Activated CD8-positive, alpha-beta memory T cell treated with anti-CD3 and anti-CD28 coated beads for 24 hours (primary cell): ENCODE measurements around the gene CCDC194.

ENCODE experiments used
- DNase-seq: peaks from one replicate; pipeline ENCODE4 v3.0.0-alpha.2; 2020

CCDC194 gene, protein sequence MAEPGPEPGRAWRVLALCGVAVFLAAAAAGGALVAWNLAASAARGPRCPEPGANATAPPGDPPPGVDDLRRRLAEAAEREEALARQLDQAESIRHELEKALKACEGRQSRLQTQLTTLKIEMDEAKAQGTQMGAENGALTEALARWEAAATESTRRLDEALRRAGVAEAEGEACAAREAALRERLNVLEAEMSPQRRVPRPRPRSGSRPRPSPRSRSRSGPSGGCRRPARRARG

GRCh38 chr19:17393914-17394313 lies at the start of gene CCDC194:
Gene CCDC194, minus strand, starts transcription at chr19:17394196. Its CDS starts 38 bp downstream, at chr19:17394158.
- no peak for DNase-seq

- peak; percentile 71 for DNase-seq
These were observed 47.4 kb upstream of the CCDC194 start for GRCh38 chr19:17441241-17442021.

DNA sequence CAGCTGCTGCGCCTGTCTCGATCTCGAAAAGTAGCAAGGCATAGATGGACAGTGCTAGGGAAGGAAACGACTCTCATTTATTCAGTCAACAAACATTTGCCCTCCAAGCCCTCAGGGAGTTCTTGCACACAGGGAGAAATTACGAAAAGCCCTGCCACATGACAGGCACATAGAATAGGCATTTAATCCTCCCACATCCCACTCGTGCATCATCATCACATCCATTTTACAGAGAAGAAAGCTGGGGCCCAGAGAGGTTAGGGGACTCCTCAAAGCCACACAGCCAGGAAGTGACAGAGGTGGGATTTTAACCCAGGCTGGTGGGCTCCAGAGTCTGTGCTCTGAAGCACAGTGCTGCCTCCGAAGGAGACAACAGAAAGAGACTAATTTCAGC lies 42.9 kb upstream of the CCDC194 start:
- DNase-seq: no peak

GRCh38 chr19:17436094-17436873 lies 42.3 kb upstream of the CCDC194 start:
- no peak for DNase-seq

GRCh38 chr19:17435218-17435617 lies 41.2 kb upstream of the CCDC194 start:
- no peak for DNase-seq

DNA sequence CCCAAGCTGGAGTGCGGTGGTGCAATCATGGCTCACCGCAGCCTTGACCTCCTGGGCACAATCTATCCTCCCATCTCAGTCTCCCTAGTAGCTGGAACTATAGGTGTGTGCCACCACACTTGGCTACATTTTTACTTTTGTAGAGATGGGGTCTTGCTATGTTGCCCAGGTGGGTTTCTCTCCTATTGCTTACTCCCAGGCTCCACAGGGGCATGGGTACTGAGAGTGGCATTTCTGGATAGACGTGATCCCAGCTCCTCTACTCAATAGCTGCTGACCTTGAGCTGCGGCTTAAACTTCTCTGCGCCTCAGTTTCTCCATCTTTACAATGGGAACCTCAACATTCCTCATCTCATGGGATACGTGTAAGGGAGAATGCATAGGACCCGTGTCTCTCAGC lies 37.4 kb upstream of the CCDC194 start:
- no peak for DNase-seq

- no peak for DNase-seq
These were observed 35.7 kb upstream of the CCDC194 start for GRCh38 chr19:17429641-17430113.

- DNase-seq: peak; percentile 68
These were observed 30.9 kb upstream of the CCDC194 start for GRCh38 chr19:17424743-17425365.

DNA sequence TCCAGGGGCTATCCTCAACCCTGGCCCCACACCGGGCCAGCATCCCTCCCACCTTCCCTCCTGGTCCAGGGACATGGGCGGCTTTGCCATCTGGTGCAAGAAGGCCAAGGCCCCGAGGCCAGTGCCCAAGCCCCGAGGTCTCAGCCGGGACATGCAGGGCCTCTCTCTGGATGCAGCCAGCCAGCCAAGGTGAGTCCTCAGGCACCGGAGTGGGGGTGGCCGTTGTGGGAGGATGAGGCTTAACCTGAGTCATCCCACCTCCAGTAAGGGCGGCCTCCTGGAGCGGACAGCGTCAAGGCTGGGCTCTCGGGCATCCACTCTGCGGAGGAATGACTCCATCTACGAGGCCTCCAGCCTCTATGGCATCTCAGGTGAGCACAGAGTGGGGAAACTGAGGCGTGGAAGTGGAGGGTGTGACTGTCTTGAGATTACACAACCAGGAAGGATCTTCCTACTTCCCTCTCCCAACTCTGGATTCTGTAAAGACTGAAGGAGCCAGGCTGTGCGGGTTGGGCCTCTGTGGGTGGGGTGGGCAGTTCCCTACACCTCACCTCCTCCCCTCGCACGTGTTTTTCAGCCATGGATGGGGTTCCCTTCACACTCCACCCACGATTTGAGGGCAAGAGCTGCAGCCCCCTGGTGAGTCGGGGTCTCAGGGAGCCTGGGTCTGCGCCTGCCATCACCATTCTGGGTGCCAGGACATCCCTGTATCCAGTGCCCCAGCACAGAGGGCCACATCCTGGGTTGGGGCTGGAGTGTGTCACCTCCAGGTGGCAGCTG lies 29.6 kb upstream of the CCDC194 start:
- no peak for DNase-seq

DNA sequence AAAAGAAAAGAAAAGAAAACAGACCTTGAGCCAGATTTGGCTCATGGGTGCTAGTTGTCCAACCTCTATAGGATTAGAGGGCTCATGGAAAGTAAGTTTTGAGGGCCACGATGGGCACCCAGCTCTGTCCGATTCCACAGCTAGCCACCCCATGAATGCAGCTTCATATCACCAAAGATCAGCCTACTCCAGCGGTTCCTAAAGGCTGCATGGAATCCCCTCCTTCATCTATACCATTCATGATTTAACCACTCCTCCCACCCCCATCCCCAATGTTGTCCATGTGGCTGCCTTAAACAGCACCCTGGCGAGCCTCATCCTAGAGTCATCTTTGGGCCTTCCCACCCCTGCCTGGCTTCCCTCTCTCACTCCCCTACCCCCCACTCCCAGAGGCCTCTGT lies 27.9 kb upstream of the CCDC194 start:
- no peak for DNase-seq

- DNase-seq: peak; percentile 74
These were observed 26.5 kb upstream of the CCDC194 start for GRCh38 chr19:17420475-17420924.

DNA sequence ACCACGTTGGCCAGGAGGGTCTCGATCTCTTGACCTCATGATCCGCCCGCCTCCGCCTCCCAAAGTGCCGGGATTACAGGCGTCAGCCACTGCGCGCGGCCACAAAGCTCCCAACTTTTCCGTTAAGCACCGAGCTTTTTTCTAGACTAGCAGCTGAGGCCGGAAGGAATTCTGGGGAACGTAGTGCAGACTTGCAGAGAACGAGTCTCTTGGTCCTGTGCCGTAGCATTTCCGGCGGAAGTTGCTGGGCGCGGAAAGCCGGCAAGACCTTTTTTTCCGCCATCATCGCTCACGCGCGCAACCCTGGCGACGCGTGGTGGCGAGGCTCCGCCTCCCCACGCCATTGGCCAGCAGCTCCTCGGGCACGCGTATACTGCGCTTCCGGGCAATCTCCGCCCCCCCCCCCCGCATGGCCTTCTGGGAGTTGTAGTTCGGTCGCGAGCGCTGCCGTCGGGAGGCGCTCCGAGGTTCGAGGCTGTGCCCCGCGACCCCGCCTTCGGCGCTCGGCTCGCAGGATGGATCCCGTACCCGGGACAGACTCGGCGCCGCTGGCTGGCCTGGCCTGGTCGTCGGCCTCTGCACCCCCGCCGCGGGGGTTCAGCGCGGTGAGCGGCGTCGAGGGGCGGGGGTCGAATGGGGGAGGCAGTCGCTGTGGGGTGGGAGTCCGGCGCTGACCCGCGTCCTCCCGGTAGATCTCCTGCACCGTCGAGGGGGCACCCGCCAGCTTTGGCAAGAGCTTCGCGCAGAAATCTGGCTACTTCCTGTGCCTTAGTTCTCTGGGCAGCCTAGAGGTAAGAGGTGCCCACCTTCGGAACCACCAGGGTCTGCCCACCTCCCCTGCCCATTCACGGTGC lies 25.9 kb upstream of the CCDC194 start, which contains the start of gene MVB12A:
MVB12A (plus strand) TSS at position 427 of the 854 bp plus-strand sequence; CDS start at position 516, 89 bp downstream.
- DNase-seq: peak; percentile 95

GRCh38 chr19:17419154-17419620 lies 25.2 kb upstream of the CCDC194 start:
- DNase-seq: no peak

- no peak for DNase-seq
These were observed 24.7 kb upstream of the CCDC194 start for GRCh38 chr19:17418710-17419109.

DNA sequence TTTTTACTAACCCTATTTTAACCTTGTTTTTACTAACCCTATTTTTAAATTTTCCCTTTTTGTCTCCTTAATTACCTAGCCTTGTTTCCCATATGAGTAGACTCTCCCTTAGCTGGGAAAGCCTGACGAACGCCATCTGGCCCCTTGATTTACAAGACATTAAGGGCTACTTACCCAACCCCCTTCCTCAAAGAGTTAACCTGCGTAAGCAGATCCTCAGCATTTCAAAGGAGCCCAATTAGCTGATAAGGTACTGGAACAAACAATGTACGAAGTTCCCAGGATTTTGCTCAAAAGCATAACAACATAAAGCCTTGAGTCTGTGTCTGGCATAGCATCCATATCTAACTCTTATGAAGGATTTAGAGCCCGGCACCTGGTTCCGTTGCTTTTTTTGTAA lies 21.1 kb upstream of the CCDC194 start:
- no peak for DNase-seq

DNA sequence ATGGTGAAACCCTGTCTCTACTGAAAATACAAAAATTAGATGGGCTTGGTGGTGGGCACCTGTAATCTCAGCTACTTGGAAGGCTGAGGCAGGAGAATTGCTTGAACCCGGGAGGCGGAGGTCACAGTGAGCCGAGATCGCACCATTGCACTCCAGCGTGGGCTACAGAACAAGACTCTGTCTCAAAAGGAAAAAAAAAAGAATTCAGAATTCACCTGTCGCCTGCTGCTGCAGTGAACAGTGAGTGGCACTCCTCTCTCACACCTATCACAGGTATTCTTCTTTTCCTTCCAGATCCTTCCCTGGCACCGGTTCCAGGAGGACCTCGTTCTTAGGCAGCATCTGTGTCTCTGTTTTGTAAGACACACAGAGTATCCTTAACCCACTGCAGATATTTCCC lies 20.1 kb upstream of the CCDC194 start:
- DNase-seq: no peak

GRCh38 chr19:17411801-17412200 lies 17.8 kb upstream of the CCDC194 start:
- no peak for DNase-seq

DNA sequence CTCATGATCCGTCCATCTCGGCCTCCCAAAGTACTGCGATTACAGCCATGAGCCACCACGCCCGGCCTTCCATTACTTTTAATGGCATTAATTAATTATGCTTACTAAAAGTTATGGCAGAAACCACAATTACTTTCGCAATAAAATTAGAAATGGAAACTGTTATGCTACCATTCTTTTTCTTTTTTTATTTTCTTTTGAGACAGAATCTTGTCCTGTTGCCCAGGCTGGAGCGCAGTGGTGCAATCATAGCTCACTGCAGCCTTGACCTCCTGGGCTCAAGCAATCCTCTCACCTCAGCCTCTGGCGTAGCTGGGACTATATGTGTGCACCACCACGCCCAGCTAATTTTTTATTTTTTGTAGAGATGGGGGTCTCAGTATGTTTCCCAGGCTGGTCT lies 16.0 kb upstream of the CCDC194 start:
- DNase-seq: no peak

DNA sequence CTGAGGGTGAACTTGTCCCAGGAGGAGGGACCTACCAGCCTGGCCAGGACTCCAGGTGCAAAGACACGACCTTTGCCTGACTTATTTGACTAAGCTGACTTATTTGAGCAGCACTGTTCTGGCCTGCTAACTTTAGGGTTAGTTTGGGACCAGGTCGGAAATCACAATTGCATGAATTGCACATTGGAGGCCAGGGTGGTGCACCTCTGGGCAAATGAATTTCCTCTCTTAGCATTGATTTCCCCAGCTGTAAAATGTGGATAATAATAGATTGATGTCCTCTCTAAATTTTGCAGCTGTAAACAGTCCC lies 12.8 kb upstream of the CCDC194 start:
- DNase-seq: no peak

DNA sequence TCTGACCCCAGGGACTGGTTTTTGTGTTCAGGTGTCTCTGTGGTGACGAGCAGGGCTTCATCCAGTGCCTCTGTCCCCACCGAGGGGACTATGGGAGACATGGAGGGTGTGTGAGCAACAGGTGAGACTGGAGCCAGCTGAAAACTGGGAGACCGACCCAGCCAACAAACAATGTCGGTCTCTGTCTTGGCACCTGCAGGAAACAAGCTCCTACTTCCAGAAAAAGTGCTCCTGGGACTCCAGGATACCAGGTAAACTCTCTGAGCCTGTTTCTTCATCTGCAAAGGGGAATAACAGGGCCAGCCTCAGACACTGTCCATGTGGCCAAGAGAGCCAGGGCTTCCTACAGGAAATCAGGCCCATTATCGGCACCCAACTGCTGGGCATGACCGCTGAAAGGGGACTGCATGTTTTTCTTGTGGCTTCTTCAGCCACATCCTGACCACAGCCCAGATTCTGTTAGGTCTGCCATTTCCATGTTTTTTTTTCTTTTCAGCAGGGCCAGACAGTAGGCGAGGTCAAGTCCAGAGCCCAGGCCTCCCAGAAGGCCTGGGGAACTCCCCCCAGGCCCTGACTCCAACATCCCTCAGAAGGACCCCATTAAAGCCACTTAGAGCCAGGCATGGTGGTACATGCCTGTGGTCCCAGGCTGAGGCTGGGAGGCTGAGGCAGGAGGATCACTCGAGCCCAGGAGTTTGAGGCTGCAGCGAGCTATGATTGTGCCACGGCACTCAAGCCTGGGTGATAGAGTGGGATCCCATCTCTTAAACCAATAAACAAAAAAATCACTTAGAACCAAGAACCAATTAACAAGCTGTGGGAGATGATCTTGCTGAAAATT lies 12.3 kb upstream of the CCDC194 start:
- peak; percentile 78 for DNase-seq
